ENCODE measurements around the gene SIN3A. TPM values are rescaled to one million over a fixed set of nuclear protein-coding genes. Genes with fewer than 3 reads are reported as not detected.

SIN3A gene
- total and polyA plus RNA-seq, 2 experiments from 2014 or later, result 24.3 to 73.0 TPM

DNA sequence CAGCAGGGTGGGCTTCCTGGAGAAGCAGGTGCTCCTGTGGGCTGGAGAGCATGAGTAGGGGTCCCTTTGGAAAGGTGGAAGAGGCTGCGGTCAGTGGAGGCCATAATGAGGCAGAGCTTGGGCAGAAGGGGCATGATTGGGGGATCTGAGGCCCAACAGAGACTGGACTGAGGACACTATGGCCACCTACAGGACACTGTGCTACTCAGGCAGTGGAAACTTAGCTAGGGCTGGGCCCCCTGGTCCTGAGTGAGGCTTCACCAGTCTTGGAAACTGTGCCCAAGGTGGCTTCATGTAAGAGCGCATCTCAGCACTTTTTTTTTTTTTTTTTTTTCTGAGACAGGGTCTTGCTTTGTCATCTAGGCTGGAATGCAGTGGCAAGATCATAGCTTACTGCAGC, 121.9 kb downstream of the SIN3A start:
- no peaks in the 10 kb centered on the region for H3K36me3 ChIP-seq (ENCODE audit: insufficient read depth)
- peaks cover 3% of the 10 kb centered on the region for H3K27me3 Mint-ChIP-seq (ENCODE audit: insufficient read depth, low read depth, poor library complexity)
- no peaks in the 10 kb centered on the region for H3K9me2 ChIP-seq (ENCODE audit: insufficient read depth)
- no peak overlapping the region for H3K4me3 Mint-ChIP-seq
- no peaks in the 10 kb centered on the region for H3K4me1 Mint-ChIP-seq
- H3F3A ChIP-seq (replicated peaks; ENCODE audit: low read depth), result no peaks in the 10 kb centered on the region
- H3K79me2 ChIP-seq (replicated peaks; ENCODE audit: insufficient read depth), result no peaks in the 10 kb centered on the region
- H3K27ac Mint-ChIP-seq, result no peak overlapping the region
- no peaks in the 10 kb centered on the region for H4K20me1 ChIP-seq (replicated peaks; ENCODE audit: insufficient read depth)
- no peaks in the 10 kb centered on the region; the same call in 2 of the 3 replicates for H3K36me3 Mint-ChIP-seq (ENCODE audit: low read depth)
- no peak; the same call in 2 of the 3 replicates for ATAC-seq
- H3K27me3 ChIP-seq (ENCODE audit: insufficient read depth), result no peaks in the 10 kb centered on the region
- H3K4me2 ChIP-seq, result no peak overlapping the region
- no peaks in the 10 kb centered on the region for H3K9me3 Mint-ChIP-seq
- H3K4me3 ChIP-seq, result no peak overlapping the region
- H3K27ac ChIP-seq (ENCODE audit: low read depth), result no peak overlapping the region
- H2AFZ ChIP-seq, result no peak overlapping the region
- DNase-seq (ENCODE audit: low spot score), result no peak
- TF ChIP-seq ZNF114 (CRISPR knock-in tag; IDR thresholded peaks at IDR 0.05), result no peak
- TF ChIP-seq, protein P1, sequence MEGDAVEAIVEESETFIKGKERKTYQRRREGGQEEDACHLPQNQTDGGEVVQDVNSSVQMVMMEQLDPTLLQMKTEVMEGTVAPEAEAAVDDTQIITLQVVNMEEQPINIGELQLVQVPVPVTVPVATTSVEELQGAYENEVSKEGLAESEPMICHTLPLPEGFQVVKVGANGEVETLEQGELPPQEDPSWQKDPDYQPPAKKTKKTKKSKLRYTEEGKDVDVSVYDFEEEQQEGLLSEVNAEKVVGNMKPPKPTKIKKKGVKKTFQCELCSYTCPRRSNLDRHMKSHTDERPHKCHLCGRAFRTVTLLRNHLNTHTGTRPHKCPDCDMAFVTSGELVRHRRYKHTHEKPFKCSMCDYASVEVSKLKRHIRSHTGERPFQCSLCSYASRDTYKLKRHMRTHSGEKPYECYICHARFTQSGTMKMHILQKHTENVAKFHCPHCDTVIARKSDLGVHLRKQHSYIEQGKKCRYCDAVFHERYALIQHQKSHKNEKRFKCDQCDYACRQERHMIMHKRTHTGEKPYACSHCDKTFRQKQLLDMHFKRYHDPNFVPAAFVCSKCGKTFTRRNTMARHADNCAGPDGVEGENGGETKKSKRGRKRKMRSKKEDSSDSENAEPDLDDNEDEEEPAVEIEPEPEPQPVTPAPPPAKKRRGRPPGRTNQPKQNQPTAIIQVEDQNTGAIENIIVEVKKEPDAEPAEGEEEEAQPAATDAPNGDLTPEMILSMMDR (conservative IDR thresholded peaks at IDR 0.05; ENCODE audit: low read depth in 2 of 2), result peak in 1 of 2 experiments; percentile 20; a peak in 2 of 4 replicates
- no peaks in the 10 kb centered on the region for H3K4me1 ChIP-seq (ENCODE audit: insufficient read depth)

DNA sequence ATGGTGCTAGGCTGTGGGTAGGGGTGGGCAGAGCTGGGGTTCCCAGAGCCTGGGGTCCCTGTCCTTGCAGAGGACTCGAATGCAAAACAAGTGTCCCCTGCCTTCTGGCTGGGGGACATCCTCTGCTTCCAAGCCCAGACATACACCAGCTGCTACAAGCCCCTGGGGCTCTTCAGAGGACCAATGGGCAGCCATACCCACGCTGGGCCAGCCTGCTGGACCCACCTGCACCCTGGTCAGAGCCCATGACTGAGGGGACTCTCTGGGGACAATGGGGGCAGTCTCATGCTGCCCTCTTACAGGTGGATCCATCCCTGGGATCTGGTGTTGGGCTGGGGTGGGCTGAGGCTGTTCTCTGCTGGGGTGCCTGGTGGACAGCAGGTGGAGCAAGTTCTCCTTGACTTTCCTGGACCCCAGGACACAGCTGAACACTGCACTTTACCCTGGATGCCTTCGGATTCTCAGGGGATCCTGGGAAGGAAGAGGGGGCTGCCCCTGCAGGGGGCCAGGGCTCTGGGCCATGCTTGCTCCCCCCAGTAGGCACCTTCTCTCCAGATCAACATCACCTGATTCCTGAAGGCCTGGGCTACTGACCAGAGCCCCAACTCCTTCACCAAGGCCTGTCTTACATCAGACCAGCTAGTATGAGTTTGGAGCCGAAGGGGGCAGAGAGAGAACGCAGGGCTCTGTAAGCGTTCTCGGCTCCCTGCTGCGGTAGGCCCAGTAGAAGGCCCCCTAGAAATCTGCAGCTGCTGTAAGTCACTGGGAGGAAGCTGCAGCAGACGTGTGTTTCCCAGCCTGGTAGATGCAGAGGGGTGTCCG, 122.8 kb downstream of the SIN3A start:
- Mint-ChIP-seq H3K9me3 (no peaks in the 10 kb centered on the region), H3K27me3 (ENCODE audit: insufficient read depth, low read depth, poor library complexity) (peaks cover 3% of the 10 kb centered on the region), H3K36me3 (ENCODE audit: low read depth) (no peaks in the 10 kb centered on the region; the same call in 2 of the 3 replicates), H3K4me1 (no peaks in the 10 kb centered on the region), H3K27ac (no peak overlapping the region), H3K4me3 (no peak overlapping the region)
- DNase-seq (ENCODE audit: low spot score), result no peak
- H3K27me3 ChIP-seq (ENCODE audit: insufficient read depth), result no peaks in the 10 kb centered on the region
- H4K20me1 ChIP-seq (replicated peaks; ENCODE audit: insufficient read depth), result no peaks in the 10 kb centered on the region
- no peaks in the 10 kb centered on the region for H3K79me2 ChIP-seq (replicated peaks; ENCODE audit: insufficient read depth)
- H2AFZ ChIP-seq, result no peak overlapping the region
- no peak overlapping the region for H3K4me2 ChIP-seq
- H3K27ac ChIP-seq (ENCODE audit: low read depth), result no peak overlapping the region
- no peak for ATAC-seq
- no peak overlapping the region for H3K4me3 ChIP-seq
- H3K9me2 ChIP-seq (ENCODE audit: insufficient read depth), result no peaks in the 10 kb centered on the region
- no peaks in the 10 kb centered on the region for H3K36me3 ChIP-seq (ENCODE audit: insufficient read depth)
- H3F3A ChIP-seq (replicated peaks; ENCODE audit: low read depth), result no peaks in the 10 kb centered on the region
- TF ChIP-seq, protein P2, sequence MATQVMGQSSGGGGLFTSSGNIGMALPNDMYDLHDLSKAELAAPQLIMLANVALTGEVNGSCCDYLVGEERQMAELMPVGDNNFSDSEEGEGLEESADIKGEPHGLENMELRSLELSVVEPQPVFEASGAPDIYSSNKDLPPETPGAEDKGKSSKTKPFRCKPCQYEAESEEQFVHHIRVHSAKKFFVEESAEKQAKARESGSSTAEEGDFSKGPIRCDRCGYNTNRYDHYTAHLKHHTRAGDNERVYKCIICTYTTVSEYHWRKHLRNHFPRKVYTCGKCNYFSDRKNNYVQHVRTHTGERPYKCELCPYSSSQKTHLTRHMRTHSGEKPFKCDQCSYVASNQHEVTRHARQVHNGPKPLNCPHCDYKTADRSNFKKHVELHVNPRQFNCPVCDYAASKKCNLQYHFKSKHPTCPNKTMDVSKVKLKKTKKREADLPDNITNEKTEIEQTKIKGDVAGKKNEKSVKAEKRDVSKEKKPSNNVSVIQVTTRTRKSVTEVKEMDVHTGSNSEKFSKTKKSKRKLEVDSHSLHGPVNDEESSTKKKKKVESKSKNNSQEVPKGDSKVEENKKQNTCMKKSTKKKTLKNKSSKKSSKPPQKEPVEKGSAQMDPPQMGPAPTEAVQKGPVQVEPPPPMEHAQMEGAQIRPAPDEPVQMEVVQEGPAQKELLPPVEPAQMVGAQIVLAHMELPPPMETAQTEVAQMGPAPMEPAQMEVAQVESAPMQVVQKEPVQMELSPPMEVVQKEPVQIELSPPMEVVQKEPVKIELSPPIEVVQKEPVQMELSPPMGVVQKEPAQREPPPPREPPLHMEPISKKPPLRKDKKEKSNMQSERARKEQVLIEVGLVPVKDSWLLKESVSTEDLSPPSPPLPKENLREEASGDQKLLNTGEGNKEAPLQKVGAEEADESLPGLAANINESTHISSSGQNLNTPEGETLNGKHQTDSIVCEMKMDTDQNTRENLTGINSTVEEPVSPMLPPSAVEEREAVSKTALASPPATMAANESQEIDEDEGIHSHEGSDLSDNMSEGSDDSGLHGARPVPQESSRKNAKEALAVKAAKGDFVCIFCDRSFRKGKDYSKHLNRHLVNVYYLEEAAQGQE (IDR thresholded peaks at IDR 0.05; ENCODE audit: unreplicated experiment), result no peak
- TF ChIP-seq, protein P1 (conservative IDR thresholded peaks at IDR 0.05; ENCODE audit: low read depth in 2 of 2), result peak in 1 of 2 experiments; percentile 43; a peak in 2 of 4 replicates
- H3K4me1 ChIP-seq (ENCODE audit: insufficient read depth), result no peaks in the 10 kb centered on the region

All from GM23338 (cell line).